Memory B cell (primary cell): ENCODE measurements around the gene ADORA1.

Source experiments
- ATAC-seq: fragments of 150-1000 bp; cut with Tn5 transposase; 2 replicates; pipeline ENCODE4 v1.10.0; 2021; ENCODE audit warnings: low read depth, mild to moderate bottlenecking, moderate library complexity
- DNase-seq, 2 donors: peaks; one replicate each; pipeline ENCODE4 v3.0.0; 2022; ENCODE audit warnings: low spot score in 2 of 2
- H3K27ac Mint-ChIP-seq: one replicate; pipeline ENCODE4 v1.8.0; 2022; ENCODE audit warnings: mild to moderate bottlenecking, moderate library complexity, mixed read lengths
- H3K27me3 Mint-ChIP-seq: one replicate; pipeline ENCODE4 v1.8.0; 2022; ENCODE audit warnings: mixed read lengths
- H3K36me3 Mint-ChIP-seq: one replicate; pipeline ENCODE4 v1.8.0; 2022; ENCODE audit warnings: mild to moderate bottlenecking, mixed read lengths
- H3K4me1 Mint-ChIP-seq: one replicate; pipeline ENCODE4 v1.8.0; 2022; ENCODE audit warnings: mixed read lengths
- H3K4me3 Mint-ChIP-seq: one replicate; pipeline ENCODE4 v1.8.0; 2022; ENCODE audit warnings: mild to moderate bottlenecking, moderate library complexity, mixed read lengths
- H3K9me3 Mint-ChIP-seq: one replicate; pipeline ENCODE4 v1.8.0; 2022; ENCODE audit warnings: mixed read lengths

ADORA1 gene

GRCh38 chr1:203161703-203162102 lies 34.2 kb downstream of the ADORA1 start:
- Mint-ChIP-seq H3K36me3 (no peaks in the 10 kb centered on the region), H3K4me1 (peaks cover 2% of the 10 kb centered on the region), H3K4me3 (no peak overlapping the region), H3K27ac (no peak overlapping the region), H3K9me3 (peaks cover 12% of the 10 kb centered on the region), H3K27me3 (peaks cover 20% of the 10 kb centered on the region)
- ATAC-seq (no peak), DNase-seq (no peak)

- Mint-ChIP-seq H3K36me3 (no peaks in the 10 kb centered on the region), H3K27ac (no peak overlapping the region), H3K4me3 (no peak overlapping the region), H3K9me3 (peaks cover 12% of the 10 kb centered on the region), H3K27me3 (peaks cover 20% of the 10 kb centered on the region), H3K4me1 (peaks cover 4% of the 10 kb centered on the region)
- ATAC-seq = no peak
- DNase-seq = no peak
Measured at GRCh38 chr1:203162403-203162802, 34.9 kb downstream of the ADORA1 start.

GRCh38 chr1:203163891-203164635 lies 36.5 kb downstream of the ADORA1 start:
- peaks cover 5% of the 10 kb centered on the region for H3K9me3 Mint-ChIP-seq
- no peak for DNase-seq
- H3K27ac Mint-ChIP-seq = no peak overlapping the region
- no peaks in the 10 kb centered on the region for H3K36me3 Mint-ChIP-seq
- H3K4me3 Mint-ChIP-seq = no peak overlapping the region
- no peak for ATAC-seq
- H3K27me3 Mint-ChIP-seq = peaks cover 21% of the 10 kb centered on the region
- H3K4me1 Mint-ChIP-seq = peaks cover 4% of the 10 kb centered on the region

- Mint-ChIP-seq H3K27ac (no peak overlapping the region), H3K9me3 (no peaks in the 10 kb centered on the region), H3K27me3 (peaks cover 19% of the 10 kb centered on the region), H3K4me1 (peaks cover 4% of the 10 kb centered on the region), H3K4me3 (no peak overlapping the region), H3K36me3 (no peaks in the 10 kb centered on the region)
- ATAC-seq = no peak
- DNase-seq = no peak
Measured at GRCh38 chr1:203165101-203165799, 37.7 kb downstream of the ADORA1 start.

GRCh38 chr1:203165800-203166161 lies 38.3 kb downstream of the ADORA1 start:
- H3K27ac Mint-ChIP-seq = no peak overlapping the region
- DNase-seq (no peak), ATAC-seq (no peak)
- H3K4me3 Mint-ChIP-seq = no peak overlapping the region
- peaks cover 19% of the 10 kb centered on the region for H3K27me3 Mint-ChIP-seq
- H3K9me3 Mint-ChIP-seq = no peaks in the 10 kb centered on the region
- H3K36me3 Mint-ChIP-seq = no peaks in the 10 kb centered on the region
- peaks cover 4% of the 10 kb centered on the region for H3K4me1 Mint-ChIP-seq

GRCh38 chr1:203166192-203166940 lies 38.8 kb downstream of the ADORA1 start:
- Mint-ChIP-seq H3K4me3 (no peak overlapping the region), H3K27me3 (peaks cover 15% of the 10 kb centered on the region), H3K27ac (no peak overlapping the region), H3K4me1 (peaks cover 4% of the 10 kb centered on the region), H3K36me3 (no peaks in the 10 kb centered on the region), H3K9me3 (no peaks in the 10 kb centered on the region)
- ATAC-seq = no peak
- no peak for DNase-seq

- no peak overlapping the region for H3K4me3 Mint-ChIP-seq
- peaks cover 4% of the 10 kb centered on the region for H3K4me1 Mint-ChIP-seq
- H3K36me3 Mint-ChIP-seq = no peaks in the 10 kb centered on the region
- ATAC-seq (no peak), DNase-seq (no peak)
- H3K9me3 Mint-ChIP-seq = no peaks in the 10 kb centered on the region
- H3K27me3 Mint-ChIP-seq = peaks cover 15% of the 10 kb centered on the region
- H3K27ac Mint-ChIP-seq = no peak overlapping the region
Measured at GRCh38 chr1:203167026-203167912, 39.7 kb downstream of the ADORA1 start.

GRCh38 chr1:203167913-203168200 lies 40.3 kb downstream of the ADORA1 start:
- DNase-seq (no peak), ATAC-seq (no peak)
- no peak overlapping the region for H3K27ac Mint-ChIP-seq
- peaks cover 4% of the 10 kb centered on the region for H3K4me1 Mint-ChIP-seq
- H3K4me3 Mint-ChIP-seq = no peak overlapping the region
- H3K27me3 Mint-ChIP-seq = peaks cover 13% of the 10 kb centered on the region
- H3K9me3 Mint-ChIP-seq = no peaks in the 10 kb centered on the region
- H3K36me3 Mint-ChIP-seq = no peaks in the 10 kb centered on the region

GRCh38 chr1:203168256-203168786 lies 40.8 kb downstream of the ADORA1 start:
- H3K27ac Mint-ChIP-seq = no peak overlapping the region
- H3K4me1 Mint-ChIP-seq = peaks cover 4% of the 10 kb centered on the region
- no peaks in the 10 kb centered on the region for H3K36me3 Mint-ChIP-seq
- no peaks in the 10 kb centered on the region for H3K9me3 Mint-ChIP-seq
- H3K4me3 Mint-ChIP-seq = no peak overlapping the region
- DNase-seq = no peak
- ATAC-seq = no peak
- H3K27me3 Mint-ChIP-seq = peaks cover 12% of the 10 kb centered on the region

GRCh38 chr1:203168991-203169390 lies 41.5 kb downstream of the ADORA1 start:
- no peak overlapping the region for H3K4me3 Mint-ChIP-seq
- ATAC-seq (no peak), DNase-seq (no peak)
- no peak overlapping the region for H3K27ac Mint-ChIP-seq
- H3K4me1 Mint-ChIP-seq = peaks cover 6% of the 10 kb centered on the region
- H3K27me3 Mint-ChIP-seq = peaks cover 14% of the 10 kb centered on the region
- no peaks in the 10 kb centered on the region for H3K36me3 Mint-ChIP-seq
- no peaks in the 10 kb centered on the region for H3K9me3 Mint-ChIP-seq

- no peaks in the 10 kb centered on the region for H3K9me3 Mint-ChIP-seq
- peaks cover 6% of the 10 kb centered on the region for H3K4me1 Mint-ChIP-seq
- DNase-seq (no peak), ATAC-seq (no peak)
- H3K27ac Mint-ChIP-seq = no peak overlapping the region
- peaks cover 10% of the 10 kb centered on the region for H3K27me3 Mint-ChIP-seq
- no peaks in the 10 kb centered on the region for H3K36me3 Mint-ChIP-seq
- no peak overlapping the region for H3K4me3 Mint-ChIP-seq
Measured at GRCh38 chr1:203169770-203170520, 42.4 kb downstream of the ADORA1 start.

- H3K36me3 Mint-ChIP-seq = no peaks in the 10 kb centered on the region
- peaks cover 6% of the 10 kb centered on the region for H3K4me1 Mint-ChIP-seq
- DNase-seq (no peak), ATAC-seq (no peak)
- no peak overlapping the region for H3K27ac Mint-ChIP-seq
- no peaks in the 10 kb centered on the region for H3K9me3 Mint-ChIP-seq
- peaks cover 9% of the 10 kb centered on the region for H3K27me3 Mint-ChIP-seq
- H3K4me3 Mint-ChIP-seq = no peak overlapping the region
Measured at GRCh38 chr1:203170625-203171330, 43.3 kb downstream of the ADORA1 start.
